Uterus (tissue), 2 donors: ENCODE measurements around the gene SEMA3D.

ENCODE experiments used
- CTCF ChIP-seq, 4 experiments: fragments of 200-600 bp in 2 of 4; fragments of 450-650 bp in 2 of 4; sonication (generic) in 2 of 4; IDR thresholded peaks; one replicate each; pipeline ENCODE4 v1.5.1; 2016 to 2019; ENCODE audit warnings: antibody characterized with exemption in 4 of 4, mild to moderate bottlenecking in 2 of 4, moderate library complexity in 1 of 4
- POLR2A ChIP-seq, 2 donors: fragments of 450-650 bp; IDR thresholded peaks; one replicate each; pipeline ENCODE4 v1.6.1; 2016; ENCODE audit warnings: antibody characterized with exemption in 2 of 2, mild to moderate bottlenecking in 1 of 2, moderate library complexity in 1 of 2

- TF ChIP-seq POLR2A (IDR thresholded peaks at IDR 0.05) (no peak), CTCF (IDR thresholded peaks at IDR 0.05) (no peak)
These were observed 30.1 kb downstream of the SEMA3D start for GRCh38 chr7:85156661-85157208.
